ENCODE measurements around the gene KHDC4. TPM values are rescaled to one million over a fixed set of nuclear protein-coding genes. Genes with fewer than 3 reads are reported as not detected.

KHDC4 gene
- total and polyA plus RNA-seq, 10 of the 15 experiments (the other 5 are each of a cell fraction or from before 2014, with no cell fraction given), result 11.7 to 109 (median 41.9) TPM

DNA sequence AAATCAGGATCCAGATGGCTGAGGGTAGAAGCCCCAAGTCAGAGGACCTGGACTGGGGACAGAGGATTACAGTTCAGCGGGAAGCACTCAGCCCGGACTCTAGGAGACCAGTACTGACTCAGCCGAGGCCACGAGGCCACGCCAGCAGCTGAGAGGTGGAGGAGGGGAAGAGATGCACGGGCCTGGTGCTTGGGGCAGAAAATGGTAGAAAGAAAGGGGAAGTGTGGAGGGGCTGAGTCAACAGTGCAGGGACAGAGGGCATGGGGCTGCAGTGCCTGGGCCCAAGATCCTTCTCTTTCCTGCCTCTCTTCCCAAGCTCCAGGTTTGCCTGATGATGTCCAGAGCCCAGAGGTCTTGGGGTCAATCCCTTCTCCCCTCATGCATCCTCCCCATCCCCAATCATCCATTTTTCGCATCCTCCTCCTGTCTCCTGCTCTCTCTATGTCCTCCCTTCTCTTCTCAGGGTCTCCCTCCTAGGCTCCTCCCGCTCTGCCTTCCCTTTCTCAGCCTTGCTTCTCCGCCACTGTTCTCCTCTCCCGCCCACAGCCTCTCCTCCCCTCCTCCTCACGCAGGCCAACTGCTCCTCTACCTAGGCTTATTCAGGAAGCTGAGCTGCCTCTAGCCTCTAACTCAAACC lies 36.4 kb upstream of the KHDC4 start (continued):
- TF ChIP-seq ATF2 (IDR thresholded peaks at IDR 0.05; ENCODE audit: low read length) (no peak), ZNF687 (IDR thresholded peaks at IDR 0.05) (peak; percentile 58), ZNF592 (IDR thresholded peaks at IDR 0.05) (no peak), EGR1 (IDR thresholded peaks at IDR 0.05; ENCODE audit: borderline replicate concordance in 1 of 2, low read depth in 2 of 2, low read length in 2 of 2) (no peak), RELA (IDR thresholded peaks at IDR 0.05; ENCODE audit: borderline replicate concordance, partially characterized antibody) (no peak), RFX5 (IDR thresholded peaks at IDR 0.05; ENCODE audit: low read depth, low read length) (no peak), CEBPB (IDR thresholded peaks at IDR 0.05; ENCODE audit: borderline replicate concordance in 1 of 2, low read depth in 2 of 2, low read length in 2 of 2) (no peak), CUX1 (IDR thresholded peaks at IDR 0.05; ENCODE audit: insufficient replicate concordance, low read depth, low read length) (no peak), HCFC1 (IDR thresholded peaks at IDR 0.05; ENCODE audit: low read length) (no peak), IKZF2 (IDR thresholded peaks at IDR 0.05) (peak; percentile 46 to 69; a peak in 2 of 4 replicates), ZBED1 (IDR thresholded peaks at IDR 0.05; ENCODE audit: borderline replicate concordance) (no peak), NR2C2 (IDR thresholded peaks at IDR 0.05; ENCODE audit: borderline replicate concordance, control insufficient read depth, insufficient read length, low read depth) (no peak)
- TF ChIP-seq, protein P1, sequence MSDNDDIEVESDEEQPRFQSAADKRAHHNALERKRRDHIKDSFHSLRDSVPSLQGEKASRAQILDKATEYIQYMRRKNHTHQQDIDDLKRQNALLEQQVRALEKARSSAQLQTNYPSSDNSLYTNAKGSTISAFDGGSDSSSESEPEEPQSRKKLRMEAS (IDR thresholded peaks at IDR 0.05; ENCODE audit: low read depth, low read length), result peak; percentile 83; the same call in 1 of the 2 replicates
